Peyer's patch (tissue), 4 donors: ENCODE results near the gene RASAL2.

Experiments
- POLR2A ChIP-seq, 2 donors: fragments of 450-650 bp; IDR thresholded peaks; one replicate each; pipeline ENCODE4 v1.5.1; 2017; ENCODE audit warnings: antibody characterized with exemption in 2 of 2, mild to moderate bottlenecking in 2 of 2, moderate library complexity in 2 of 2
- TF ChIP-seq, protein P1 (sequence below), 6 experiments: fragments of 450-650 bp in 4 of 6; fragments of 200-600 bp in 2 of 6; sonication (generic) in 1 of 6; IDR thresholded peaks; one replicate each; pipeline ENCODE4 v1.5.1; 2017 to 2019; ENCODE audit warnings: antibody characterized with exemption in 6 of 6, mild to moderate bottlenecking in 3 of 6, moderate library complexity in 1 of 6

- TF ChIP-seq, protein P1, sequence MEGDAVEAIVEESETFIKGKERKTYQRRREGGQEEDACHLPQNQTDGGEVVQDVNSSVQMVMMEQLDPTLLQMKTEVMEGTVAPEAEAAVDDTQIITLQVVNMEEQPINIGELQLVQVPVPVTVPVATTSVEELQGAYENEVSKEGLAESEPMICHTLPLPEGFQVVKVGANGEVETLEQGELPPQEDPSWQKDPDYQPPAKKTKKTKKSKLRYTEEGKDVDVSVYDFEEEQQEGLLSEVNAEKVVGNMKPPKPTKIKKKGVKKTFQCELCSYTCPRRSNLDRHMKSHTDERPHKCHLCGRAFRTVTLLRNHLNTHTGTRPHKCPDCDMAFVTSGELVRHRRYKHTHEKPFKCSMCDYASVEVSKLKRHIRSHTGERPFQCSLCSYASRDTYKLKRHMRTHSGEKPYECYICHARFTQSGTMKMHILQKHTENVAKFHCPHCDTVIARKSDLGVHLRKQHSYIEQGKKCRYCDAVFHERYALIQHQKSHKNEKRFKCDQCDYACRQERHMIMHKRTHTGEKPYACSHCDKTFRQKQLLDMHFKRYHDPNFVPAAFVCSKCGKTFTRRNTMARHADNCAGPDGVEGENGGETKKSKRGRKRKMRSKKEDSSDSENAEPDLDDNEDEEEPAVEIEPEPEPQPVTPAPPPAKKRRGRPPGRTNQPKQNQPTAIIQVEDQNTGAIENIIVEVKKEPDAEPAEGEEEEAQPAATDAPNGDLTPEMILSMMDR (IDR thresholded peaks at IDR 0.05): no peak
- no peak for TF ChIP-seq POLR2A (IDR thresholded peaks at IDR 0.05)
These were observed 415.6 kb downstream of the RASAL2 start for GRCh38 chr1:178509414-178510007.
